ENCODE data around the gene DAAM1. TPM values are rescaled to one million over a fixed set of nuclear protein-coding genes. Genes with fewer than 3 reads are reported as not detected.

DAAM1 gene
- total and polyA plus RNA-seq, 12 donors, result 22.8 to 102 (median 75.2) TPM

- WGBS, 2 donors, result 13 to 22% methylated on average over 5 of the region's 5 CpGs
- H3K27ac ChIP-seq, result peak overlapping the region; percentile 14 to 91 (median 70)
- no peaks in the 10 kb centered on the region for H3K27me3 ChIP-seq
- H3K36me3 ChIP-seq, result peaks cover 0 to 64% (median 20%) of the 10 kb centered on the region in 9 donors
- peak overlapping the region in 3 of 10 donors; percentile 2 to 16 (median 10) for H3K4me3 ChIP-seq
- no peak for DNase-seq
- intact Hi-C loops (cut with DNase I), result loop anchor here in 2 of 10 donors (5.0 kb wide), 2 partner anchors 64 to 176 kb away; partner anchors contain the start of gene DAAM1 (in 1 of the 2)
- peak in 6 of 8 donors; percentile 2 to 43 (median 26) for ATAC-seq
- TF ChIP-seq CTCF (IDR thresholded peaks at IDR 0.05), result no peak
- H3K4me1 ChIP-seq, result peaks cover 13 to 70% (median 56%) of the 10 kb centered on the region in 9 donors
- H3K9me3 ChIP-seq, result no peaks in the 10 kb centered on the region
Measured at GRCh38 chr14:59363531-59364226, 175.2 kb downstream of the DAAM1 start.

GRCh38 chr14:59370158-59370742 is 181.8 kb downstream of the DAAM1 start:
- H3K27ac ChIP-seq, result peak overlapping the region in 5 of 10 donors; percentile 12 to 72 (median 61)

GRCh38 chr14:59371771-59372170 is 183.3 kb downstream of the DAAM1 start:
- Histone ChIP-seq H3K36me3 (peaks cover 0 to 37% (median 17%) of the 10 kb centered on the region in 9 donors), H3K4me3 (no peak overlapping the region), H3K4me1 (peaks cover 0 to 46% (median 21%) of the 10 kb centered on the region in 9 donors), H3K27ac (peak overlapping the region; percentile 20 to 72 (median 58)), H3K27me3 (no peaks in the 10 kb centered on the region), H3K9me3 (no peaks in the 10 kb centered on the region)
- TF ChIP-seq CTCF (IDR thresholded peaks at IDR 0.05), result no peak
- WGBS, 2 donors, result 25 to 34% methylated on average over 2 of the region's 2 CpGs
- peak in 7 of 8 donors; percentile 16 to 75 (median 68) for ATAC-seq
- no peak for DNase-seq
- intact Hi-C loops (cut with DNase I), result no loop called here

More at GRCh38 chr14:59370158-59370742, 181.8 kb downstream of the DAAM1 start:
- peaks cover 0 to 52% (median 17%) of the 10 kb centered on the region in 9 donors for H3K36me3 ChIP-seq
- no peak for TF ChIP-seq CTCF (IDR thresholded peaks at IDR 0.05)
- 80 to 83% methylated on average over 3 of the region's 3 CpGs for WGBS, 2 donors
- intact Hi-C loops (cut with DNase I), result no loop called here
- ATAC-seq, result no peak
- H3K9me3 ChIP-seq, result no peaks in the 10 kb centered on the region
- H3K4me3 ChIP-seq, result no peak overlapping the region
- no peak for DNase-seq
- H3K4me1 ChIP-seq, result peaks cover 0 to 50% (median 21%) of the 10 kb centered on the region in 9 donors
- no peaks in the 10 kb centered on the region for H3K27me3 ChIP-seq

- DNase-seq (no peak), ATAC-seq (no peak)
- 54 to 60% methylated on average over 3 of the region's 3 CpGs for WGBS, 2 donors
- Histone ChIP-seq H3K36me3 (peaks cover 0 to 14% (median 0%) of the 10 kb centered on the region in 9 donors), H3K4me1 (peaks cover 2 to 63% (median 25%) of the 10 kb centered on the region in 9 donors), H3K27me3 (no peaks in the 10 kb centered on the region), H3K27ac (peak overlapping the region in 4 of 10 donors; percentile 0 to 72 (median 24)), H3K4me3 (no peak overlapping the region), H3K9me3 (no peaks in the 10 kb centered on the region)
- no peak for TF ChIP-seq CTCF (IDR thresholded peaks at IDR 0.05)
- intact Hi-C loops (cut with DNase I), result no loop called here
Measured at GRCh38 chr14:59374048-59374447, 185.6 kb downstream of the DAAM1 start.
